Activated naive CD4-positive, alpha-beta T cell treated with anti-CD3 and anti-CD28 coated beads, Interleukin-2, amount 10 ng/mL, durations not matched to agents 7 days and 5 days (primary cell): ENCODE measurements around the gene MARVELD3.
A peak's percentile ranks its signal among the peaks of the same experiment; 100 is the strongest.
"Not testable (repeated sequence)": the region's sequence is repeated elsewhere in the genome, so short reads cannot be mapped to it uniquely, and the experiment has no call there.

Source experiments
- CTCF ChIA-PET: fragments of 350-600 bp; sonication (Branson Sonifier 250); formaldehyde crosslinking; loops from one replicate; lab custom pipeline; 2021; ENCODE audit warnings: antibody characterized with exemption; lab: Charles Lee
- DNase-seq: peaks from one replicate; pipeline ENCODE4 v3.0.0-alpha.2; 2020
- H3K27ac Mint-ChIP-seq: one replicate; pipeline ENCODE4 v1.8.0; 2021; ENCODE audit warnings: mild to moderate bottlenecking, moderate library complexity, mixed read lengths
- H3K27me3 Mint-ChIP-seq: one replicate; pipeline ENCODE4 v1.8.0; 2021; ENCODE audit warnings: mild to moderate bottlenecking, mixed read lengths
- H3K36me3 Mint-ChIP-seq: one replicate; pipeline ENCODE4 v1.8.0; 2021; ENCODE audit warnings: mixed read lengths
- H3K4me1 Mint-ChIP-seq: one replicate; pipeline ENCODE4 v1.8.0; 2021; ENCODE audit warnings: mixed read lengths
- H3K4me3 Mint-ChIP-seq: one replicate; pipeline ENCODE4 v1.8.0; 2021; ENCODE audit warnings: mild to moderate bottlenecking, moderate library complexity, mixed read lengths
- H3K9me3 Mint-ChIP-seq: one replicate; pipeline ENCODE4 v1.8.0; 2021; ENCODE audit warnings: mixed read lengths

The MARVELD3 gene

GRCh38 chr16:71626018-71626857, at the start of gene MARVELD3:
Gene MARVELD3, plus strand, starts transcription at chr16:71626184. Its CDS starts 46 bp downstream, at chr16:71626230.
- Mint-ChIP-seq H3K27me3 (peaks cover 11% of the 10 kb centered on the region), H3K27ac (no peak within 1 kb of the TSS), H3K9me3 (no peaks in the 10 kb centered on the region), H3K4me1 (peaks cover 3% of the 10 kb centered on the region), H3K4me3 (peak within 1 kb of the TSS; percentile 22), H3K36me3 (no peaks in the 10 kb centered on the region)
- CTCF ChIA-PET: no interaction called here
- DNase-seq: peak; percentile 48

GRCh38 chr16:71576971-71577370, 49.0 kb upstream of the MARVELD3 start, which contains the start of gene TAT:
Gene TAT, minus strand, starts transcription at chr16:71577092. Its CDS starts 677 bp downstream, at chr16:71576415.
- Mint-ChIP-seq H3K9me3 (no peaks in the 10 kb centered on the region), H3K4me3 (no peak within 1 kb of the TSS), H3K27me3 (peaks cover 27% of the 10 kb centered on the region), H3K36me3 (no peaks in the 10 kb centered on the region), H3K27ac (no peak within 1 kb of the TSS), H3K4me1 (no peaks in the 10 kb centered on the region)
- DNase-seq: no peak
- CTCF ChIA-PET: interaction anchor here (0.6 to 1.3 kb wide), 2 partner anchors 10 to 34 kb away, joined by 4 to 5 read pairs; no protein-coding TSS in a partner anchor

- DNase-seq, H3K4me1 Mint-ChIP-seq, H3K27ac Mint-ChIP-seq, H3K9me3 Mint-ChIP-seq, H3K36me3 Mint-ChIP-seq, CTCF ChIA-PET, H3K4me3 Mint-ChIP-seq: not testable (repeated sequence)
- H3K27me3 Mint-ChIP-seq: peaks cover 18% of the 10 kb centered on the region
Measured at GRCh38 chr16:71582553-71582848, 43.5 kb upstream of the MARVELD3 start.

- Mint-ChIP-seq H3K27ac (no peak overlapping the region), H3K4me1 (no peaks in the 10 kb centered on the region), H3K9me3 (no peaks in the 10 kb centered on the region), H3K27me3 (peaks cover 20% of the 10 kb centered on the region), H3K36me3 (no peaks in the 10 kb centered on the region), H3K4me3 (no peak overlapping the region)
- DNase-seq: no peak
- CTCF ChIA-PET: interaction anchor here (0.7 kb wide), 1 partner anchor 32 kb away, joined by 3 read pairs; no protein-coding TSS in a partner anchor
Measured at GRCh38 chr16:71584543-71585317, 41.3 kb upstream of the MARVELD3 start.

- H3K27me3 Mint-ChIP-seq: peaks cover 20% of the 10 kb centered on the region
- no peaks in the 10 kb centered on the region for H3K4me1 Mint-ChIP-seq
- no peak overlapping the region for H3K4me3 Mint-ChIP-seq
- no peak for DNase-seq
- no peaks in the 10 kb centered on the region for H3K36me3 Mint-ChIP-seq
- no peak overlapping the region for H3K27ac Mint-ChIP-seq
- CTCF ChIA-PET: interaction anchor here (0.7 to 1.0 kb wide), 2 partner anchors 20 to 32 kb away, joined by 3 read pairs; no protein-coding TSS in a partner anchor
- H3K9me3 Mint-ChIP-seq: no peaks in the 10 kb centered on the region
Measured at GRCh38 chr16:71585318-71585703, 40.7 kb upstream of the MARVELD3 start.

GRCh38 chr16:71589334-71589733, 36.6 kb upstream of the MARVELD3 start:
- H3K27ac Mint-ChIP-seq, H3K4me1 Mint-ChIP-seq, DNase-seq, H3K36me3 Mint-ChIP-seq, CTCF ChIA-PET, H3K4me3 Mint-ChIP-seq, H3K9me3 Mint-ChIP-seq: not testable (repeated sequence)
- H3K27me3 Mint-ChIP-seq: peaks cover 40% of the 10 kb centered on the region

- H3K27ac Mint-ChIP-seq, DNase-seq, H3K9me3 Mint-ChIP-seq, H3K4me1 Mint-ChIP-seq, CTCF ChIA-PET, H3K36me3 Mint-ChIP-seq, H3K4me3 Mint-ChIP-seq: not testable (repeated sequence)
- H3K27me3 Mint-ChIP-seq: peaks cover 36% of the 10 kb centered on the region
Measured at GRCh38 chr16:71590071-71590470, 35.9 kb upstream of the MARVELD3 start.

GRCh38 chr16:71590584-71590983, 35.4 kb upstream of the MARVELD3 start:
- Mint-ChIP-seq H3K27ac (no peak overlapping the region), H3K9me3 (no peaks in the 10 kb centered on the region), H3K36me3 (no peaks in the 10 kb centered on the region), H3K4me1 (no peaks in the 10 kb centered on the region), H3K27me3 (peaks cover 36% of the 10 kb centered on the region), H3K4me3 (no peak overlapping the region)
- no peak for DNase-seq
- CTCF ChIA-PET: no interaction called here

GRCh38 chr16:71591917-71592316, 34.1 kb upstream of the MARVELD3 start:
- CTCF ChIA-PET: interaction anchor here (0.6 kb wide), 1 partner anchor 14 kb away, joined by 3 read pairs; no protein-coding TSS in a partner anchor
- H3K9me3 Mint-ChIP-seq: no peaks in the 10 kb centered on the region
- H3K27ac Mint-ChIP-seq: no peak overlapping the region
- no peak overlapping the region for H3K4me3 Mint-ChIP-seq
- peaks cover 33% of the 10 kb centered on the region for H3K27me3 Mint-ChIP-seq
- no peak for DNase-seq
- H3K36me3 Mint-ChIP-seq: no peaks in the 10 kb centered on the region
- H3K4me1 Mint-ChIP-seq: no peaks in the 10 kb centered on the region

GRCh38 chr16:71593048-71593999, 32.7 kb upstream of the MARVELD3 start:
- no peak overlapping the region for H3K4me3 Mint-ChIP-seq
- peaks cover 27% of the 10 kb centered on the region for H3K27me3 Mint-ChIP-seq
- H3K4me1 Mint-ChIP-seq: no peaks in the 10 kb centered on the region
- no peak for DNase-seq
- no peaks in the 10 kb centered on the region for H3K9me3 Mint-ChIP-seq
- CTCF ChIA-PET: interaction anchor here (1.0 kb wide), 1 partner anchor 27 kb away, joined by 4 read pairs; no protein-coding TSS in a partner anchor
- no peaks in the 10 kb centered on the region for H3K36me3 Mint-ChIP-seq
- H3K27ac Mint-ChIP-seq: no peak overlapping the region

- H3K27ac Mint-ChIP-seq: no peak overlapping the region
- no peaks in the 10 kb centered on the region for H3K4me1 Mint-ChIP-seq
- CTCF ChIA-PET: no interaction called here
- H3K4me3 Mint-ChIP-seq: no peak overlapping the region
- no peaks in the 10 kb centered on the region for H3K9me3 Mint-ChIP-seq
- DNase-seq: no peak
- H3K27me3 Mint-ChIP-seq: peaks cover 27% of the 10 kb centered on the region
- H3K36me3 Mint-ChIP-seq: no peaks in the 10 kb centered on the region
Measured at GRCh38 chr16:71594000-71594646, 31.9 kb upstream of the MARVELD3 start.

- CTCF ChIA-PET, DNase-seq, H3K27ac Mint-ChIP-seq, H3K36me3 Mint-ChIP-seq, H3K4me1 Mint-ChIP-seq, H3K9me3 Mint-ChIP-seq, H3K4me3 Mint-ChIP-seq: not testable (repeated sequence)
- H3K27me3 Mint-ChIP-seq: peaks cover 28% of the 10 kb centered on the region
Measured at GRCh38 chr16:71595340-71595826, 30.6 kb upstream of the MARVELD3 start.

- H3K9me3 Mint-ChIP-seq, DNase-seq, H3K36me3 Mint-ChIP-seq, H3K4me3 Mint-ChIP-seq, H3K27ac Mint-ChIP-seq, CTCF ChIA-PET, H3K4me1 Mint-ChIP-seq: not testable (repeated sequence)
- peaks cover 18% of the 10 kb centered on the region for H3K27me3 Mint-ChIP-seq
Measured at GRCh38 chr16:71598426-71598825, 27.6 kb upstream of the MARVELD3 start.
